Type B pancreatic cell (in vitro differentiated cells): Measurements from ENCODE around the gene RTN4RL2. TPM values are rescaled to one million over a fixed set of nuclear protein-coding genes. Genes with fewer than 3 reads are reported as not detected.

Experiments
- DNase-seq: peaks from one replicate; pipeline ENCODE4 v3.0.0; 2021; ENCODE audit warnings: mixed read lengths; ENCODE audit not compliant: unreplicated experiment; ENCODE audit errors: extremely low spot score
- H3K27ac Mint-ChIP-seq: 2 replicates; pipeline ENCODE4 v1.8.0; 2021; ENCODE audit warnings: mild to moderate bottlenecking, mixed read lengths
- H3K27me3 Mint-ChIP-seq: 2 replicates; pipeline ENCODE4 v1.8.0; 2021; ENCODE audit warnings: mixed read lengths
- H3K36me3 Mint-ChIP-seq: 2 replicates; pipeline ENCODE4 v1.8.0; 2021; ENCODE audit warnings: mixed read lengths
- H3K4me1 Mint-ChIP-seq: one replicate; pipeline ENCODE4 v1.8.0; 2021; ENCODE audit warnings: mixed read lengths; ENCODE audit not compliant: unreplicated experiment
- H3K4me3 Mint-ChIP-seq: 2 replicates; pipeline ENCODE4 v1.8.0; 2021; ENCODE audit warnings: mild to moderate bottlenecking, mixed read lengths
- H3K9me3 Mint-ChIP-seq: 2 replicates; pipeline ENCODE4 v1.8.0; 2021; ENCODE audit warnings: mixed read lengths
- CTCF ChIP-seq: fragments of 200-600 bp; sonication (generic); conservative IDR thresholded peaks from 2 replicates; pipeline ENCODE4 v1.5.0; 2021; ENCODE audit warnings: antibody characterized with exemption, mild to moderate bottlenecking
- total RNA-seq: library from RNA; stranded (reverse); gene quantifications from 2 replicates; pipeline ENCODE4 v1.2.1, GENCODE V29; 2021; ENCODE audit warnings: low replicate concordance

RTN4RL2 gene
- total RNA-seq, 1 donor from 2014 or later: 8.6 TPM

GRCh38 chr11:57511741-57512430, 51.6 kb downstream of the RTN4RL2 start:
- no peak for TF ChIP-seq CTCF
- Mint-ChIP-seq H3K27ac (no peak overlapping the region), H3K9me3 (no peaks in the 10 kb centered on the region), H3K4me3 (no peak overlapping the region), H3K27me3 (peaks cover 47% of the 10 kb centered on the region), H3K4me1 (peaks cover 9% of the 10 kb centered on the region), H3K36me3 (no peaks in the 10 kb centered on the region)
- no peak for DNase-seq

GRCh38 chr11:57512646-57513451, 52.5 kb downstream of the RTN4RL2 start:
- Mint-ChIP-seq H3K36me3 (no peaks in the 10 kb centered on the region), H3K4me3 (peak overlapping the region; percentile 82), H3K9me3 (no peaks in the 10 kb centered on the region), H3K4me1 (peaks cover 9% of the 10 kb centered on the region), H3K27me3 (peaks cover 55% of the 10 kb centered on the region), H3K27ac (no peak overlapping the region)
- no peak for DNase-seq
- TF ChIP-seq CTCF: no peak

- Mint-ChIP-seq H3K27ac (peak overlapping the region; percentile 40), H3K27me3 (peaks cover 53% of the 10 kb centered on the region), H3K4me3 (peak overlapping the region; percentile 82), H3K4me1 (peaks cover 9% of the 10 kb centered on the region), H3K36me3 (no peaks in the 10 kb centered on the region), H3K9me3 (no peaks in the 10 kb centered on the region)
- DNase-seq: no peak
- TF ChIP-seq CTCF: no peak
These were observed 53.1 kb downstream of the RTN4RL2 start for GRCh38 chr11:57513452-57513795.

- peaks cover 9% of the 10 kb centered on the region for H3K4me1 Mint-ChIP-seq
- no peaks in the 10 kb centered on the region for H3K36me3 Mint-ChIP-seq
- DNase-seq: no peak
- peak overlapping the region; percentile 92 for H3K4me3 Mint-ChIP-seq
- no peaks in the 10 kb centered on the region for H3K9me3 Mint-ChIP-seq
- peaks cover 57% of the 10 kb centered on the region for H3K27me3 Mint-ChIP-seq
- TF ChIP-seq CTCF: no peak
- no peak overlapping the region for H3K27ac Mint-ChIP-seq
These were observed 53.7 kb downstream of the RTN4RL2 start for GRCh38 chr11:57513911-57514537.

- no peak for TF ChIP-seq CTCF
- H3K27me3 Mint-ChIP-seq: peaks cover 57% of the 10 kb centered on the region
- H3K9me3 Mint-ChIP-seq: no peaks in the 10 kb centered on the region
- H3K27ac Mint-ChIP-seq: no peak overlapping the region
- peak overlapping the region; percentile 92 for H3K4me3 Mint-ChIP-seq
- no peaks in the 10 kb centered on the region for H3K36me3 Mint-ChIP-seq
- no peak for DNase-seq
- peaks cover 9% of the 10 kb centered on the region for H3K4me1 Mint-ChIP-seq
These were observed 54.4 kb downstream of the RTN4RL2 start for GRCh38 chr11:57514538-57515331.
